ENCODE results near the gene SCAMP3.
A peak's percentile ranks its signal among the peaks of the same experiment; 100 is the strongest.
"Not testable (repeated sequence)": the region's sequence is repeated elsewhere in the genome, so short reads cannot be mapped to it uniquely, and the experiment has no call there.

SCAMP3 gene

DNA sequence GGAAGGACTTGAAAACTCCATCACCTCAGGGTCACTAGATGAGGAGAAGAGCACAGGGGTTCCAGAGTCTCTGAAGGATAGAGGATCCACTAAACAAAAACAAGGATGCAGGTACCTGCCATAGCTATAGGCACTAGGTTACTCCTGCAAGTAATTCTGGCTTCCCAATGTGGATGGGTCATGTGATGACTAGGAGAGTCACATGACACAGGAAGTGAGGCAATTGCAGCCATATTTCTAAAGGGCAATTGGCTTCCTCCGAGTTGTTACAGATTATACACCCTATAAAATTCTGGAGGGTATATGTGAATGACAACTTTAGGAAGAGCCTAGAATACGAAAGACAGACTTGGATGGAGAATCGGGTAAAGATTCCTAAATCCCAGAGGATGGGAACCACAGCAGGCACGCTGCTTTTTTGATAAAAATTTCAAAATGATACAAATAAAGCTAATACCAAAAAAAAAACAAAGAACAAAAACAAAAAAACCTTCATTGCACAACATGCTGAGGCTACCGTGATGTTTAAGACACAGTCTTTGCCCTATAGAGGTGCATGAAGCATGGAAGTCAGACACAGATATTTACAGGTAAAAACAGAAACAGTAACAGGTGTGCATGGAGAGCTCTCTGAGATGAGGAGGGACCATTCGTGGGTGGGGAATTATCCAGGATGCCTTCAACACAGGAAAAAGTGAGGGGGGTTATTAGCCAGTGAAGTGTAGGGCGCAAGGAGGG, 43.1 kb downstream of the SCAMP3 start:
- TF ChIP-seq, protein P1, sequence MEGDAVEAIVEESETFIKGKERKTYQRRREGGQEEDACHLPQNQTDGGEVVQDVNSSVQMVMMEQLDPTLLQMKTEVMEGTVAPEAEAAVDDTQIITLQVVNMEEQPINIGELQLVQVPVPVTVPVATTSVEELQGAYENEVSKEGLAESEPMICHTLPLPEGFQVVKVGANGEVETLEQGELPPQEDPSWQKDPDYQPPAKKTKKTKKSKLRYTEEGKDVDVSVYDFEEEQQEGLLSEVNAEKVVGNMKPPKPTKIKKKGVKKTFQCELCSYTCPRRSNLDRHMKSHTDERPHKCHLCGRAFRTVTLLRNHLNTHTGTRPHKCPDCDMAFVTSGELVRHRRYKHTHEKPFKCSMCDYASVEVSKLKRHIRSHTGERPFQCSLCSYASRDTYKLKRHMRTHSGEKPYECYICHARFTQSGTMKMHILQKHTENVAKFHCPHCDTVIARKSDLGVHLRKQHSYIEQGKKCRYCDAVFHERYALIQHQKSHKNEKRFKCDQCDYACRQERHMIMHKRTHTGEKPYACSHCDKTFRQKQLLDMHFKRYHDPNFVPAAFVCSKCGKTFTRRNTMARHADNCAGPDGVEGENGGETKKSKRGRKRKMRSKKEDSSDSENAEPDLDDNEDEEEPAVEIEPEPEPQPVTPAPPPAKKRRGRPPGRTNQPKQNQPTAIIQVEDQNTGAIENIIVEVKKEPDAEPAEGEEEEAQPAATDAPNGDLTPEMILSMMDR (IDR thresholded peaks at IDR 0.05), result no peak
- no peak for TF ChIP-seq ZFX (IDR thresholded peaks at IDR 0.05; ENCODE audit: borderline replicate concordance)
- H3K27ac ChIP-seq, result peak overlapping the region; percentile 56

DNA sequence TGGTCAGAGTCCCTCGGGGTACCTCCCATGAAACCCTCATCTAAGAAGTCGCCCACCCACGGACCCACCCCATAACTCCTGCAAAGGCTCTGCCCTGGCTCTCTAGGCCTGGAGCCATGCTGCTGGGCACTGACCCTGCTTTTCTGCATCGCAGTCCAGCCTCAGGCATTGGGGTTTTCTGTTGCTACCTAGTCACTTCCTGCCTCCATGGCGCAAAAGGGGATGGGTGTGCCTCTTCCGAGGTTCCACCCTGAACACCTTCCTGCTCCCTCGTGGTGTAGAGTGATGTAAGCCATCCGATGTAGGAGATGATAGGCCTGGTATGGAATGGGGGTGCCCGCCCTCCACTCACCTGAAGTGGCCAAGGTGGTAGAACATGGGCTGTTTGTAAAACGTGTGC, 47.5 kb downstream of the SCAMP3 start:
- not testable (repeated sequence) for H3K27ac ChIP-seq

DNA sequence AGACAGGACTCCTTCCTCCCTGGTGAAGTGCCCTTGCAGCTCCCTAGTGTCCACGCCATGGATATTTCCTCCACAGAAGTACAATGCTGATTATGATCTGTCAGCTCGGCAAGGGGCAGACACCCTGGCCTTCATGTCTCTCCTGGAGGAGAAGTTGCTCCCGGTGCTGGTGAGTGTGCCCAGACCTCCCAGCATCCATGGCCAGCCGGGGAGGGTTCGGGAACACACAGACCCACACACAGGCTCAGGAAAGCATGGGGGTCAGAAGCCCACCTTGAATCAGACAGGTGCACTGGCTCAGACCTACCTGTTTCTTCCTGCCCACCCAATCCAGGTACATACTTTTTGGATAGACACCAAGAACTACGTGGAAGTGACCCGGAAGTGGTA, 50.1 kb downstream of the SCAMP3 start:
- H3K27ac ChIP-seq, result not testable (repeated sequence)

DNA sequence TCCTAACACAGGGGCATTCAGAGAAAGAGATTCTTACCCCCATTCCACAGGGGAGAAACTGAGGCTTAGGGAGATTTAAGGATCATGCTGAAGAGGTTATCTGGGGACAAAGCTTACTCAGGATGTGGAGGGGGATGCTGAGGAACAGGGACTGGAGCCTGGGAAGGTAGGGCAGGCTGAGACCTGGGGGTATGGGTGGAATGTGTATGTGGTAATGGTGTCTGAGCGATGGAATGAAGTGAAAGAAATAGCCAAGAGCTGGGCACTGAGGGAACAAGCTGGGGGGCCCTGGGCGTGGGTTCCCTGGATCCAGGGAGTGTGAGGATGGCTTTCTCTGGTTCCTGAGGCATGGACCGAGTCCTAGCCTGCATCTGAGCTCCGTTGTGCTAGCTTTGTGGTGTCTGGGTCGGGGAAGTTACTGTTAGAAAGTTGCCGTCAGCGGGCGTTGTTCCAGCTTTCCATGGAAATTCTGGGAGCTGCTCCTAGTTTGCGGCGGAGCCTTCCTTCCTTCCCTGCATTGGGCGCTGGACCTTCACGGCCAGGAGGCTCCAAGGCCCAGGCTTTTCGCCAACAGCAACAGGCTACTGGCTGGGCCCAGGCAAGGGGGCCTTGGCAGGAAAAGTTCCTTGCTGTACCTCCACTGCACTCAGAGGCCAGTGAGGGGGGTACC, 50.6 kb downstream of the SCAMP3 start:
- H3K27ac ChIP-seq, result not testable (repeated sequence)

DNA sequence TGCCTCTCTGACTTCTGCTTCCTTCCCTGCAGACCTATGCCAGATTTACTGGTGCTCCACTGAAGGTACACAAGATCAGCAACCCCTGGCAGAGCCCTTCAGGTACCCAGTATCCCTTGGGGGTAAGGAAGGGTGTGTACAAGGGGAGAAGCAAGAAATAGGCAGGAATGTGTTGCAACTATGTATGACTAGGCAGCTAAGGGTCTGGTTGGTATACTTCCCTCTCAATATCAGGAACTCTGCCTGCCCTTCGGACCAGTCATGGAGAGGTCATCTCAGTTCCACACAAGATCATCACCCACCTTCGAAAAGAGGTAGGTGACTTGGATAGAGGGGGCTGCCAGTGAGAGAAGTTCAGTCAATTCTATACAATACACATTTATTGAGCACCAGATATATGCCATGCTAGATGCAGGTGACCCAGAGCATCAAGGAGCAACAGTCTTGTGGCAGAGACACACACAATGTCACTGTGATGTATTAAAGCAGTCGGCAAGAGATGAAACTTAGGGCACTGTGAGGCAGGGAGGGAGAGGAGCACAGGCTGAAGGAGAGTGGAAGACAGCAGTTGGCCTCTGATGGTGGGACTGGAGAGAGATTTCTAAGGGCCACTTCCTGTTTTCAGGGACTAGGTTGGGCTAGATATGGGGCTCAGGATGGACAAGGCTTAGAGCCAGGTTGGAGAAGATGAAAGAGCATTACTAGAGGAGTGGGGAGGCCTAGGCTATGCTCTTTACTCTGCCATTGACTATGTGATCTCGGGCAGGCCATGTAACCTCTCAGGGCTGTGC, 51.7 kb downstream of the SCAMP3 start:
- TF ChIP-seq, protein P1 (IDR thresholded peaks at IDR 0.05), result no peak
- no peak for TF ChIP-seq ZFX (IDR thresholded peaks at IDR 0.05; ENCODE audit: borderline replicate concordance)

DNA sequence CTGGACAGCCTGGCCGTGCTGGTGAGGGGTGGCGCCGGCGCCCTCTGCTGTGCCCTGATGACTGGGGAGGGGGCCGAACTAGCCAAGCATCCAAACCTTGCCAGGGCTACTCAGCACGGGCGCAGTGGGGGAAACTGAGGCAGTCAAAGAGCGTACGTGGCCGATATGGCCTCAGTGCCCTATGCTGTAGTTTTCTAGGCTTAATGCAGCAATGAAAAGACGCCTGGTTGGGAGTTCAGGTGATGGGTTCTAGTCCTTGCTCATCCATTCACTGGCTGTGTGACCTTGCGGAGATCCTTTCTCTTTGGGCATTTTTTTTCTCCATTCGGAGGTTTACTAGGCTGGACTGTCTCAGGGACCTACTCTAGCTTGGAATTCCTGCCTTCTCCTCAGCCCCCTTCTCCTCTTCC, 52.8 kb downstream of the SCAMP3 start:
- peak overlapping the region; percentile 91 for H3K27ac ChIP-seq
- no peak for TF ChIP-seq ZFX (IDR thresholded peaks at IDR 0.05; ENCODE audit: borderline replicate concordance)
- TF ChIP-seq, protein P1 (IDR thresholded peaks at IDR 0.05), result no peak

More for the DNA sequence above, 51.7 kb downstream of the SCAMP3 start:
- H3K27ac ChIP-seq, result peak overlapping the region; percentile 91

DNA sequence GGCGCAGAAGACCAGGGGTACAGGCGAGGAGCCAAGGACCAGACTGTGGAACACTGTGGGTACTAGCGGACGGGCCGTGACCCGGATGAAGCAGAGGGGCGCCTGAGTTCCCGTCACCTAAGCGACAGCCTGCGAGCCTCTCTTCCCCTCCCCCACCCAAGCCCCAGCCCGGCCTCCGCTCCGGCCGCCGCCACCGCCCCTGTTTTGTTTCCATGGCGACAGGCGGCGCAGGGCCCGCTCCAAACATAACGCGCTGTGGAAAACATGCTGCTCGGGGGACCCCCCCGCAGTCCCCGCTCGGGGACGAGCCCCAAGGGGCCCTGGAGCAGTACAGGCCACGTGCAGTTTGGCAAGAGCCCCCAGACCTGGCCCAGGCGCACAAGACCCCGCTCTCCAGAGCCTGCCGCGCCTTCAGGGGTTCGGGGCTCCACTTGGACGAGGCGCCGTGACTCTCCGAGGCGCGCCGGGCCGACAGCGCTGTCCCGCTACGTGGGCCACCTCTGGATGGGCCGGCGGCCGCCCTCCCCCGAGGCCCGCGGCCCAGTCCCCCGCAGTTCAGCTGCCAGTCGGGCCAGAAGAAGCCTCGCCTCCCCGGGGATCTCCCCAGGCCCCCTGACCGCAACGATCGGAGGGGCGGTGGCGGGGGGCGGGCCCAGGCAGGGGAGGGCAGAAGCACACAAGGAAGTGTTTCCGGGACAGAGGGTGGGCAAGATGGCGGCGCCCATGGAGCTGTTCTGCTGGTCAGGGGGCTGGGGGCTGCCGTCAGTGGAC, 53.4 kb downstream of the SCAMP3 start, which contains the start of gene MTX1:
Gene MTX1, plus strand, starts transcription at position 155 of the 771 bp plus-strand sequence. Its CDS starts 110 bp downstream, at position 265.
- TF ChIP-seq, protein P1 (IDR thresholded peaks at IDR 0.05), result no peak
- no peak for TF ChIP-seq ZFX (IDR thresholded peaks at IDR 0.05; ENCODE audit: borderline replicate concordance)
- peak within 1 kb of the TSS; percentile 91 for H3K27ac ChIP-seq

DNA sequence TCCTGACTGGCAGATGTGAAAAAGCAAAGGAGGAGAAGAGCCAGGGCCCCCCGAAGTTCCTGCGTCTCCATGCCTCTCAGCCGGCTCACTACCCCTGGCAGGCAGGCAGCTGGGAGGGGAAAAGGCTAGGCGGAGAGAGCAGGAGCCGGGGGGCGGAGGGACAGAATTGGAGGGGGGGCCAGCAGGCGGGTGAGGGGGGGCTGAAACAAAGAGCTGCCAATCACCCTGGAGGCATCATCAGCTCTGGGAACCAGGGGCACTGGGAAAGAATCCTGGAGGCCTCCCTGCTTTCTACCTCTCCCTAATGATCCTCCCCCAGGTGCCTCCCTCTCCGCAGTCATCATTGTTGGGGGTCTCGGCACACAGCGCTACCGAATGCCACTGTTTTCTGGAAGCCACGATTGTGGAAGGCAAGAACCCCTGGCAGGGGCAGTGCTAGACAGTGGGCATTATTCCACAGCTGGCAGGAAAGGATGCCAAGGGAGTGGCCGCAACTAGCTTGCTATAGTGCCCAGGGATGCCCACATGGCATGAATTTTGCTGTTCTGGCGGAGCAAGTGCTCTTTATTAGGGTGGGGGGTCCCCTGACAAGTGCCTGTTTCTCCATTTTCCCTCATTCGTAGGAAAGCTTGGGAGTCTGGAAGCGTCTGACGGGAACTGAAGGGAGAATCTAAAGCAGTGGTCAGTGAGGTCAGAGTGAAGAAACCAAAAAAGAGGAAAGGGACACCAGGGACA, 54.2 kb downstream of the SCAMP3 start, which contains the start of gene THBS3:
Gene THBS3, minus strand, starts transcription at position 92 of the 735 bp plus-strand sequence. Its CDS starts 21 bp downstream, at position 71.
- H3K27ac ChIP-seq, result peak within 1 kb of the TSS; percentile 91
- TF ChIP-seq, protein P1 (IDR thresholded peaks at IDR 0.05), result no peak
- TF ChIP-seq ZFX (IDR thresholded peaks at IDR 0.05; ENCODE audit: borderline replicate concordance), result no peak

Data from 22Rv1 (cell line).